Activated T-cell treated with anti-CD3 and anti-CD28 coated beads for 1 hour (primary cell): Measurements from ENCODE around the gene IGHMBP2.

Experiments used
- DNase-seq: peaks from one replicate; pipeline ENCODE4 v3.0.0-alpha.2; 2020; ENCODE audit warnings: low read depth

IGHMBP2 gene

GRCh38 chr11:68890490-68891231, 13.0 kb upstream of the IGHMBP2 start:
- DNase-seq = no peak

GRCh38 chr11:68891351-68891948, 12.2 kb upstream of the IGHMBP2 start:
- no peak for DNase-seq

GRCh38 chr11:68892576-68892975, 11.1 kb upstream of the IGHMBP2 start:
- no peak for DNase-seq

- no peak for DNase-seq
Measured at GRCh38 chr11:68893282-68893681, 10.4 kb upstream of the IGHMBP2 start.

- DNase-seq = no peak
Measured at GRCh38 chr11:68896171-68896959, 7.3 kb upstream of the IGHMBP2 start.

GRCh38 chr11:68897441-68897840, 6.2 kb upstream of the IGHMBP2 start:
- DNase-seq = no peak

GRCh38 chr11:68900835-68901381, 2.8 kb upstream of the IGHMBP2 start:
- DNase-seq = no peak

- peak; percentile 11 for DNase-seq
Measured at GRCh38 chr11:68904248-68904847, 657 bp downstream of the IGHMBP2 start.

- no peak for DNase-seq
Measured at GRCh38 chr11:68905421-68906360, 2.0 kb downstream of the IGHMBP2 start.

GRCh38 chr11:68908273-68908672, 4.6 kb downstream of the IGHMBP2 start:
- DNase-seq = no peak

- DNase-seq = no peak
Measured at GRCh38 chr11:68910965-68911364, 7.3 kb downstream of the IGHMBP2 start.

- no peak for DNase-seq
Measured at GRCh38 chr11:68911731-68912130, 8.0 kb downstream of the IGHMBP2 start.

GRCh38 chr11:68912254-68912653, 8.6 kb downstream of the IGHMBP2 start:
- no peak for DNase-seq

GRCh38 chr11:68913188-68913587, 9.5 kb downstream of the IGHMBP2 start:
- no peak for DNase-seq

- no peak for DNase-seq
Measured at GRCh38 chr11:68914761-68915160, 11.1 kb downstream of the IGHMBP2 start.

GRCh38 chr11:68916439-68916838, 12.7 kb downstream of the IGHMBP2 start:
- DNase-seq = no peak

GRCh38 chr11:68923614-68924013, 19.9 kb downstream of the IGHMBP2 start:
- DNase-seq = no peak

GRCh38 chr11:68924073-68924925, 20.6 kb downstream of the IGHMBP2 start:
- DNase-seq = no peak

GRCh38 chr11:68925611-68926010, 21.9 kb downstream of the IGHMBP2 start:
- no peak for DNase-seq
